Lung microvascular endothelial cell (primary cell): ENCODE measurements around the gene NARS2. TPM values are rescaled to one million over a fixed set of nuclear protein-coding genes. Genes with fewer than 3 reads are reported as not detected.

Experiments
- DNase-seq, 2 donors: peaks; one replicate each; pipeline versions ENCODE4 v3.0.0 to v3.0.0-alpha.2; 2010; ENCODE audit warnings: low read depth in 2 of 2
- total RNA-seq: library from RNA; depleted of rRNA; stranded (reverse); fragments of >200 nt; gene quantifications from 2 replicates; pipeline ENCODE4 v1.2.1, GENCODE V29; 2014

The NARS2 gene
- total RNA-seq, 1 donor from 2014 or later, result 11.1 TPM

- DNase-seq, result no peak
Measured at GRCh38 chr11:78446210-78446609, 128.5 kb downstream of the NARS2 start.

GRCh38 chr11:78444726-78445125 lies 129.9 kb downstream of the NARS2 start:
- DNase-seq, result no peak

- DNase-seq, result peak; percentile 5 to 64
Measured at GRCh38 chr11:78441956-78442355, 132.7 kb downstream of the NARS2 start.

GRCh38 chr11:78438298-78438975 lies 136.2 kb downstream of the NARS2 start:
- DNase-seq, result no peak

GRCh38 chr11:78432956-78433355 lies 141.7 kb downstream of the NARS2 start:
- no peak for DNase-seq

GRCh38 chr11:78432058-78432515 lies 142.6 kb downstream of the NARS2 start:
- peak in 1 of 2 donors; percentile 43 for DNase-seq

- DNase-seq, result no peak
Measured at GRCh38 chr11:78429660-78430059, 145.0 kb downstream of the NARS2 start.

GRCh38 chr11:78429209-78429608 lies 145.5 kb downstream of the NARS2 start:
- DNase-seq, result no peak

- DNase-seq, result no peak
Measured at GRCh38 chr11:78428773-78429172, 145.9 kb downstream of the NARS2 start.

- DNase-seq, result peak in 1 of 2 donors; percentile 60
Measured at GRCh38 chr11:78428266-78428636, 146.4 kb downstream of the NARS2 start.

GRCh38 chr11:78427615-78428265 lies 146.9 kb downstream of the NARS2 start:
- DNase-seq, result no peak

GRCh38 chr11:78426845-78427244 lies 147.8 kb downstream of the NARS2 start:
- no peak for DNase-seq

GRCh38 chr11:78425399-78426070 lies 149.1 kb downstream of the NARS2 start:
- no peak for DNase-seq

GRCh38 chr11:78424334-78425270 lies 150.1 kb downstream of the NARS2 start:
- peak in 1 of 2 donors; percentile 34 for DNase-seq

- no peak for DNase-seq
Measured at GRCh38 chr11:78423241-78423640, 151.4 kb downstream of the NARS2 start.

GRCh38 chr11:78420796-78421209 lies 153.9 kb downstream of the NARS2 start:
- peak in 1 of 2 donors; percentile 76 for DNase-seq

GRCh38 chr11:78420255-78420764 lies 154.4 kb downstream of the NARS2 start:
- DNase-seq, result peak; percentile 78 to 90

GRCh38 chr11:78419327-78419726 lies 155.3 kb downstream of the NARS2 start:
- peak; percentile 61 to 90 for DNase-seq

- peak in 1 of 2 donors; percentile 10 for DNase-seq
Measured at GRCh38 chr11:78418584-78419211, 156.0 kb downstream of the NARS2 start.

GRCh38 chr11:78417888-78418583 lies 156.6 kb downstream of the NARS2 start:
- DNase-seq, result peak; percentile 84 to 90
